ENCODE results near the gene FXN. TPM values are rescaled to one million over a fixed set of nuclear protein-coding genes. Genes with fewer than 3 reads are reported as not detected.
A peak's percentile ranks its signal among the peaks of the same experiment; 100 is the strongest.

The FXN gene
- total RNA-seq, 2 donors from 2014 or later = 0.68 to 4.0 TPM

DNA sequence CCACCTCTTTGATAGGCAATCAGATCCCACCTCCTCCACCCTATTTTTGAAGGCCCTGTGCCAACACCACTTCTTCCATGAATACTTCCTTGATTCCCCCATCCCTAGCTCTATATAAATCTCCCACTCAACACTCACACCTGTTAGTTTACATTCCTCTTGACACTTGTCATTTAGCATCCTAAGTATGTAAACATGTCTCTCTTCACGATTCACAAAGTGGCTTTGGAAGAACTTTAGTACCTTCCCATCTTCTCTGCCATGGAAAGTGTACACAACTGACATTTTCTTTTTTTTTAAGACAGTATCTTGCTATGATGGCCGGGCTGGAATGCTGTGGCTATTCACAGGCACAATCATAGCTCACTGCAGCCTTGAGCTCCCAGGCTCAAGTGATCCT is 1.5 kb upstream of the FXN start:
- no peaks in the 10 kb centered on the region for H3K9me3 ChIP-seq
- H3K27ac ChIP-seq = no peak overlapping the region
- H3K4me3 ChIP-seq = no peak overlapping the region
- no peaks in the 10 kb centered on the region for H3K27me3 ChIP-seq (replicated peaks; ENCODE audit: insufficient read depth)
- ATAC-seq (ENCODE audit: insufficient number of reproducible peaks, low FRiP score, low read depth) = no peak
- peaks cover 8 to 12% of the 10 kb centered on the region in 2 donors for H3K4me1 ChIP-seq (ENCODE audit: control insufficient read depth in 1 of 2, low read depth in 2 of 2)
- H3K36me3 ChIP-seq = no peaks in the 10 kb centered on the region
- DNase-seq (ENCODE audit: low spot score) = no peak
- no peak for TF ChIP-seq CTCF (IDR thresholded peaks at IDR 0.05)

DNA sequence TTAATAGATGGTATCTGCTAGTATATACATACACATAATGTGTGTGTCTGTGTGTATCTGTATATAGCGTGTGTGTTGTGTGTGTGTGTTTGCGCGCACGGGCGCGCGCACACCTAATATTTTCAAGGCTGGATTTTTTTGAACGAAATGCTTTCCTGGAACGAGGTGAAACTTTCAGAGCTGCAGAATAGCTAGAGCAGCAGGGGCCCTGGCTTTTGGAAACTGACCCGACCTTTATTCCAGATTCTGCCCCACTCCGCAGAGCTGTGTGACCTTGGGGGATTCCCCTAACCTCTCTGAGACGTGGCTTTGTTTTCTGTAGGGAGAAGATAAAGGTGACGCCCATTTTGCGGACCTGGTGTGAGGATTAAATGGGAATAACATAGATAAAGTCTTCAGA is 757 bp downstream of the FXN start:
- ATAC-seq (ENCODE audit: insufficient number of reproducible peaks, low FRiP score, low read depth) = no peak
- Histone ChIP-seq H3K27ac (peak overlapping the region; percentile 48 to 64), H3K27me3 (replicated peaks; ENCODE audit: insufficient read depth) (no peaks in the 10 kb centered on the region), H3K4me3 (peak overlapping the region; percentile 80), H3K9me3 (no peaks in the 10 kb centered on the region), H3K36me3 (no peaks in the 10 kb centered on the region), H3K4me1 (ENCODE audit: control insufficient read depth in 1 of 2, low read depth in 2 of 2) (peaks cover 8 to 12% of the 10 kb centered on the region in 2 donors)
- no peak for TF ChIP-seq CTCF (IDR thresholded peaks at IDR 0.05)
- DNase-seq (ENCODE audit: low spot score) = no peak

DNA sequence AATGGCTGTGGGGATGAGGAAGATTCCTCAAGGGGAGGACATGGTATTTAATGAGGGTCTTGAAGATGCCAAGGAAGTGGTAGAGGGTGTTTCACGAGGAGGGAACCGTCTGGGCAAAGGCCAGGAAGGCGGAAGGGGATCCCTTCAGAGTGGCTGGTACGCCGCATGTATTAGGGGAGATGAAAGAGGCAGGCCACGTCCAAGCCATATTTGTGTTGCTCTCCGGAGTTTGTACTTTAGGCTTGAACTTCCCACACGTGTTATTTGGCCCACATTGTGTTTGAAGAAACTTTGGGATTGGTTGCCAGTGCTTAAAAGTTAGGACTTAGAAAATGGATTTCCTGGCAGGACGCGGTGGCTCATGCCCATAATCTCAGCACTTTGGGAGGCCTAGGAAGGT is 1.2 kb downstream of the FXN start:
- no peaks in the 10 kb centered on the region for H3K36me3 ChIP-seq
- no peak for TF ChIP-seq CTCF (IDR thresholded peaks at IDR 0.05)
- H3K4me3 ChIP-seq = peak overlapping the region; percentile 80

DNA sequence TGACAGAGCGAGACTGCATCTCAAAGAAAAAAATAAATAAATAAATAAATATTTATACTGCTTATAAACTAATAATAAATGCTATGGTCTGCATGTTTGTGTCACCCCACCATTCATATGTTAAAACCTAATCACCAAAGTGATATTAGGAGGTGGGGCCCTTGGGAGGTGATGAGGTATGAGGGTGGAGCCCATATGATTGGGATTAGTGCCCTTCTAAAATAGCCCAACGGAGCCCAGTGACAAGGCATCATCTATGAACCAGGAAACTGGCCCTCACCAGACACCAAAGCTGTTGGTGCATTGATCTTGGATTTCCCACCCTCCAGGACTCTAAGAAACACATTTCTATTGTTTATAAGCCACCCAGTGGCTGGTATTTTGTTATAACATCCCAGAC is 5.1 kb downstream of the FXN start:
- Histone ChIP-seq H3K27ac (no peak overlapping the region), H3K4me3 (no peak overlapping the region), H3K9me3 (no peaks in the 10 kb centered on the region), H3K4me1 (ENCODE audit: control insufficient read depth in 1 of 2, low read depth in 2 of 2) (peaks cover 5 to 7% of the 10 kb centered on the region in 2 donors), H3K27me3 (replicated peaks; ENCODE audit: insufficient read depth) (no peaks in the 10 kb centered on the region), H3K36me3 (no peaks in the 10 kb centered on the region)
- TF ChIP-seq CTCF (IDR thresholded peaks at IDR 0.05) = no peak
- ATAC-seq (ENCODE audit: insufficient number of reproducible peaks, low FRiP score, low read depth) = no peak
- no peak for DNase-seq (ENCODE audit: low spot score)

More for the DNA sequence above, 1.2 kb downstream of the FXN start:
- Histone ChIP-seq H3K27ac (peak overlapping the region; percentile 48 to 64), H3K27me3 (replicated peaks; ENCODE audit: insufficient read depth) (no peaks in the 10 kb centered on the region), H3K4me1 (ENCODE audit: control insufficient read depth in 1 of 2, low read depth in 2 of 2) (peaks cover 8 to 12% of the 10 kb centered on the region in 2 donors), H3K9me3 (no peaks in the 10 kb centered on the region)
- DNase-seq (ENCODE audit: low spot score) (no peak), ATAC-seq (ENCODE audit: insufficient number of reproducible peaks, low FRiP score, low read depth) (no peak)

GRCh38 chr9:69044240-69045219 is 9.0 kb downstream of the FXN start:
- no peak for DNase-seq (ENCODE audit: low spot score)
- ATAC-seq (ENCODE audit: insufficient number of reproducible peaks, low FRiP score, low read depth) = no peak
- TF ChIP-seq CTCF (IDR thresholded peaks at IDR 0.05) = no peak
- H3K36me3 ChIP-seq = no peaks in the 10 kb centered on the region
- H3K27me3 ChIP-seq (replicated peaks; ENCODE audit: insufficient read depth) = no peaks in the 10 kb centered on the region
- no peak overlapping the region for H3K27ac ChIP-seq
- H3K9me3 ChIP-seq = no peaks in the 10 kb centered on the region
- H3K4me1 ChIP-seq (ENCODE audit: control insufficient read depth in 1 of 2, low read depth in 2 of 2) = peaks cover 14 to 17% of the 10 kb centered on the region in 2 donors
- no peak overlapping the region for H3K4me3 ChIP-seq

Measured in thoracic aorta (tissue), 2 donors.